H1 (cell line): ENCODE measurements around the gene TBC1D22A. TPM values are rescaled to one million over a fixed set of nuclear protein-coding genes. Genes with fewer than 3 reads are reported as not detected.

Source experiments
- CTCF ChIA-PET: fragments of 300-600 bp; sonication (Branson Sonifier 250); formaldehyde crosslinking; loops from one replicate; lab custom pipeline; 2021; ENCODE audit not compliant: partially characterized antibody; lab: Charles Lee
- POLR2A ChIA-PET: fragments of 300-600 bp; sonication (Branson Sonifier 250); formaldehyde crosslinking; loops from one replicate; lab custom pipeline; 2021; ENCODE audit warnings: inconsistent platforms; ENCODE audit not compliant: partially characterized antibody; lab: Charles Lee
- DNase-seq, 2 experiments: peaks; one replicate each; pipeline versions ENCODE4 v3.0.0 to v3.0.0-alpha.2; 2010 to 2022; ENCODE audit warnings: low spot score in 2 of 2, low read depth in 1 of 2, mixed read lengths in 1 of 2
- FAIRE-seq: peaks from 2 replicates; lab custom pipeline; 2011; peaks lifted over from hg19 to GRCh38; lab: Jason Lieb, UNC
- H2AFZ ChIP-seq: 2 replicates; pipeline ENCODE4 v1.8.1; 2012; ENCODE audit warnings: low read length, inconsistent platforms
- H2AK5ac ChIP-seq: 2 replicates; pipeline ENCODE4 v1.6.1; 2013; ENCODE audit warnings: low read depth, low read length
- H2BK120ac ChIP-seq: replicated peaks from 2 replicates; pipeline ENCODE3; 2013; ENCODE audit warnings: low read depth, low read length, inconsistent platforms
- H2BK12ac ChIP-seq: 2 replicates; pipeline ENCODE4 v1.6.1; 2013; ENCODE audit warnings: low read depth, low read length
- H2BK15ac ChIP-seq: 2 replicates; pipeline ENCODE4 v1.6.1; 2013; ENCODE audit warnings: low read length
- H2BK20ac ChIP-seq: 2 replicates; pipeline ENCODE4 v1.6.1; 2013; ENCODE audit warnings: low read length
- H2BK5ac ChIP-seq: 2 replicates; pipeline ENCODE4 v1.6.1; 2013; ENCODE audit warnings: low read depth, low read length
- H3K14ac ChIP-seq: 2 replicates; pipeline ENCODE4 v1.6.1; 2013; ENCODE audit warnings: inconsistent platforms; ENCODE audit not compliant: insufficient read length
- H3K18ac ChIP-seq: 2 replicates; pipeline ENCODE4 v1.6.1; 2013; ENCODE audit warnings: low read length; ENCODE audit errors: extremely low read depth
- H3K23ac ChIP-seq: 2 replicates; pipeline ENCODE4 v1.6.1; 2013; ENCODE audit warnings: inconsistent platforms; ENCODE audit not compliant: insufficient read length
- H3K23me2 ChIP-seq: 2 replicates; pipeline ENCODE4 v1.6.1; 2013; ENCODE audit warnings: low read depth, low read length
- H3K27ac ChIP-seq: 2 replicates; pipeline ENCODE4 v1.6.1; 2011; ENCODE audit warnings: low read depth, low read length, inconsistent platforms
- H3K27me3 ChIP-seq, 4 experiments: replicated peaks in 1 of 4; 1 replicate in 1 of 4; 2 replicates in 3 of 4; pipeline versions ENCODE4 v1.6.1 to v1.8.1; 2011 to 2013; ENCODE audit warnings: low read length in 3 of 4, mild to moderate bottlenecking in 3 of 4, inconsistent platforms in 2 of 4, mixed read lengths in 2 of 4, moderate library complexity in 1 of 4; ENCODE audit not compliant: control insufficient read depth in 3 of 4, insufficient read depth in 3 of 4; ENCODE audit errors: extremely low read depth in 1 of 4
- H3K36me3 ChIP-seq, 4 experiments: 2 replicates each; pipeline versions ENCODE4 v1.6.1 to v1.8.1; 2011 to 2013; ENCODE audit warnings: mild to moderate bottlenecking in 4 of 4, low read length in 3 of 4, moderate library complexity in 2 of 4, control low read depth in 1 of 4, inconsistent platforms in 1 of 4; ENCODE audit not compliant: insufficient read depth in 4 of 4, control insufficient read depth in 2 of 4
- H3K4ac ChIP-seq: replicated peaks from 2 replicates; pipeline ENCODE3; 2013; ENCODE audit warnings: low read length, low read depth, mixed read lengths, inconsistent platforms; ENCODE audit not compliant: insufficient read length
- H3K4me1 ChIP-seq, 4 experiments: replicated peaks in 1 of 4; 1 replicate in 1 of 4; 2 replicates in 3 of 4; pipeline versions ENCODE4 v1.6.1 to v1.8.1; 2011 to 2013; ENCODE audit warnings: low read length in 3 of 4, inconsistent platforms in 2 of 4, mixed read lengths in 1 of 4; ENCODE audit not compliant: insufficient read depth in 4 of 4, control insufficient read depth in 3 of 4
- H3K4me2 ChIP-seq, 2 experiments: 2 replicates each; pipeline versions ENCODE4 v1.6.1 to v1.8.1; 2011 to 2013; ENCODE audit warnings: low read depth in 2 of 2, low read length in 2 of 2, control low read depth in 1 of 2, inconsistent platforms in 1 of 2, mild to moderate bottlenecking in 1 of 2; ENCODE audit not compliant: insufficient read depth in 1 of 2
- H3K4me3 ChIP-seq, 4 experiments: fragments of 200-600, 300-600 bp in 1 of 4; sonication (generic), shearing (Covaris generic), sonication (Bioruptor Twin) in 1 of 4; 2 replicates each; pipeline versions ENCODE4 v1.5.1 to v1.8.1; 2011 to 2016; ENCODE audit warnings: low read length in 4 of 4, low read depth in 3 of 4, control low read depth in 2 of 4, inconsistent platforms in 2 of 4, mild to moderate bottlenecking in 2 of 4, mixed read lengths in 1 of 4, moderate library complexity in 1 of 4; ENCODE audit not compliant: insufficient read depth in 2 of 4; ENCODE audit errors: extremely low read depth in 1 of 4
- H3K56ac ChIP-seq: replicated peaks from 2 replicates; pipeline ENCODE3; 2013; ENCODE audit warnings: low read depth, mild to moderate bottlenecking, mixed read lengths, low read length, inconsistent platforms; ENCODE audit not compliant: insufficient read length
- H3K79me1 ChIP-seq: 2 replicates; pipeline ENCODE4 v1.6.1; 2013; ENCODE audit warnings: low read depth, low read length, control low read depth
- H3K79me2 ChIP-seq, 2 experiments: 2 replicates each; pipeline versions ENCODE4 v1.6.1 to v1.8.1; 2012 to 2013; ENCODE audit warnings: low read length in 2 of 2, mild to moderate bottlenecking in 2 of 2, inconsistent platforms in 1 of 2; ENCODE audit not compliant: insufficient read depth in 2 of 2, control insufficient read depth in 1 of 2
- H3K9ac ChIP-seq, 4 experiments: replicated peaks in 1 of 4; 1 replicate in 1 of 4; 2 replicates in 3 of 4; pipeline versions ENCODE4 v1.6.1 to v1.8.1; 2011 to 2013; ENCODE audit warnings: low read depth in 3 of 4, low read length in 3 of 4, control low read depth in 2 of 4, mild to moderate bottlenecking in 2 of 4, moderate library complexity in 2 of 4, inconsistent platforms in 1 of 4; ENCODE audit errors: extremely low read depth in 1 of 4
- H3K9me3 ChIP-seq, 2 experiments: 2 replicates each; pipeline versions ENCODE4 v1.6.1 to v1.8.1; 2012 to 2013; ENCODE audit warnings: mild to moderate bottlenecking in 2 of 2, moderate library complexity in 2 of 2, control low read depth in 1 of 2, inconsistent platforms in 1 of 2, low read depth in 1 of 2, low read length in 1 of 2, mixed read lengths in 1 of 2; ENCODE audit not compliant: insufficient read depth in 2 of 2
- H4K20me1 ChIP-seq, 2 experiments: replicated peaks in 1 of 2; 2 replicates each; pipeline versions ENCODE3 to v1.8.1; 2011 to 2013; ENCODE audit warnings: inconsistent platforms in 2 of 2, low read length in 2 of 2, mild to moderate bottlenecking in 1 of 2; ENCODE audit not compliant: insufficient read depth in 2 of 2, control insufficient read depth in 1 of 2
- H4K5ac ChIP-seq: 2 replicates; pipeline ENCODE4 v1.6.1; 2013; ENCODE audit warnings: low read length, low read depth, mixed read lengths, inconsistent platforms; ENCODE audit not compliant: insufficient read length
- H4K8ac ChIP-seq: 2 replicates; pipeline ENCODE4 v1.8.0; 2013; ENCODE audit warnings: mild to moderate bottlenecking, moderate library complexity, low read length, inconsistent platforms; ENCODE audit not compliant: insufficient read depth; ENCODE audit errors: extremely low read depth
- H4K91ac ChIP-seq: replicated peaks from 2 replicates; pipeline ENCODE3; 2013; ENCODE audit warnings: low read length, mixed read lengths, inconsistent platforms; ENCODE audit not compliant: insufficient read length
- BACH1 ChIP-seq: IDR thresholded peaks from 2 replicates; pipeline ENCODE4 v1.6.1; 2012; ENCODE audit warnings: low read length, improper control_type of control experiment
- CHD1 ChIP-seq: IDR thresholded peaks from 2 replicates; pipeline ENCODE4 v1.6.1; 2012; ENCODE audit warnings: low read depth, low read length, improper control_type of control experiment
- GTF2F1 ChIP-seq: IDR thresholded peaks from 2 replicates; pipeline ENCODE4 v1.6.1; 2012; ENCODE audit warnings: low read depth, low read length, improper control_type of control experiment, borderline replicate concordance
- RAD21 ChIP-seq, 2 experiments: IDR thresholded peaks in 1 of 2; conservative IDR thresholded peaks in 1 of 2; 2 replicates each; pipeline ENCODE4 v1.6.1; 2011; ENCODE audit warnings: low read depth in 2 of 2, low read length in 2 of 2, improper control_type of control experiment in 1 of 2, inconsistent platforms in 1 of 2, mild to moderate bottlenecking in 1 of 2, moderate library complexity in 1 of 2
- SP1 ChIP-seq: IDR thresholded peaks from 2 replicates; pipeline ENCODE4 v1.6.1; 2011; ENCODE audit warnings: low read depth, low read length
- TAF1 ChIP-seq: IDR thresholded peaks from 2 replicates; pipeline ENCODE4 v1.6.1; 2011; ENCODE audit warnings: mild to moderate bottlenecking, low read depth, low read length
- TEAD4 ChIP-seq: IDR thresholded peaks from 2 replicates; pipeline ENCODE4 v1.6.1; 2012; ENCODE audit warnings: low read depth, low read length, inconsistent platforms, mixed read lengths
- WGBS, 2 experiments: shearing (Covaris generic) in 1 of 2; methylation state at CpG; one replicate each; pipeline versions ENCODE4 v1.1.6 to v1.1.7; 2013 to 2015; ENCODE audit warnings: low lambda C conversion rate in 2 of 2, mixed read lengths in 2 of 2, inconsistent platforms in 1 of 2, low coverage in 1 of 2, missing lambda C conversion rate in 1 of 2; ENCODE audit not compliant: insufficient replicate concordance in 2 of 2, insufficient coverage in 1 of 2, insufficient read length in 1 of 2; ENCODE audit errors: extremely low coverage in 1 of 2, missing lambda C conversion rate in 1 of 2; 5-methylcytosine and 5-hydroxymethylcytosine counted together
- polyA plus RNA-seq, 7 experiments: library from polyadenylated mRNA; depleted of rRNA in 3 of 7; stranded (reverse) in 5 of 7; unstranded in 2 of 7; fragments of >200 nt in 5 of 7; fragments of 200-250 nt in 2 of 7; gene quantifications; 1 replicate in 5 of 7; 2 replicates in 1 of 7; 4 replicates in 1 of 7; pipeline versions ENCODE4 v1.2.1 to v1.2.3, GENCODE V29; 2011 to 2013; ENCODE audit warnings: missing spikeins in 2 of 7, mixed read lengths in 2 of 7
- total RNA-seq: library from RNA; stranded (reverse); fragmentation: NEBNext Ultra II Directional; extraction: Animal tissue kit (Norgen Biotek cat#: 25700); gene quantifications from 2 replicates; pipeline ENCODE4 v1.2.1, GENCODE V29; 2021
- TF ChIP-seq, protein P1 (sequence below): IDR thresholded peaks from 2 replicates; pipeline ENCODE4 v1.6.1; 2012; ENCODE audit warnings: inconsistent platforms

TBC1D22A gene
- total and polyA plus RNA-seq, 2 of the 8 experiments (the other 6 are each of a cell fraction or from before 2014, with no cell fraction given): 11.9 to 18.4 TPM

- Histone ChIP-seq H3K23me2 (no peaks in the 10 kb centered on the region), H4K5ac (no peak overlapping the region), H3K23ac (no peak overlapping the region), H3K14ac (no peak overlapping the region), H3K27me3 (no peaks in the 10 kb centered on the region), H3K4me2 (no peak overlapping the region), H2BK120ac (no peak overlapping the region), H3K56ac (no peak overlapping the region), H2AFZ (no peak overlapping the region), H2BK20ac (no peak overlapping the region), H4K20me1 (peaks cover 0 to 3% of the 10 kb centered on the region in 2 experiments), H2BK12ac (no peak overlapping the region), H2BK5ac (no peak overlapping the region), H3K36me3 (peaks cover 0 to 4% (median 2%) of the 10 kb centered on the region in 4 experiments; a peak in 3 of 8 replicates), H3K4me1 (no peaks in the 10 kb centered on the region), H3K4ac (no peak overlapping the region), H3K9me3 (no peaks in the 10 kb centered on the region; a peak in 1 of 4 replicates), H4K8ac (0 out of 2 replicates have a peak overlapping the region, but pooled peaks have one; percentile 69), H2AK5ac (no peak overlapping the region), H3K4me3 (no peak overlapping the region), H3K18ac (no peak overlapping the region), H3K79me1 (peaks cover 2% of the 10 kb centered on the region; the same call in 1 of the 2 replicates), H3K9ac (no peak overlapping the region), H4K91ac (no peak overlapping the region), H3K27ac (no peak overlapping the region), H2BK15ac (no peak overlapping the region), H3K79me2 (no peaks in the 10 kb centered on the region)
- 90% methylated on average over 23 of the region's 23 CpGs; no CpG with 5 or more reads in 1 of the 2 experiments for WGBS, 2 experiments
- POLR2A ChIA-PET: no interaction called here
- CTCF ChIA-PET: interaction anchor here (1.8 kb wide), 1 partner anchor 7 kb away, joined by 7 read pairs; no protein-coding TSS in a partner anchor
- no peak for FAIRE-seq
- peak in 1 of 2 experiments; percentile 30 for DNase-seq
- TF ChIP-seq SP1 (no peak), TAF1 (no peak), CHD1 (no peak), RAD21 (IDR thresholded peaks at IDR 0.05 in 1 of 2, conservative IDR thresholded peaks at IDR 0.05 in 1 of 2; ENCODE audit: low read depth in 2 of 2, low read length in 2 of 2) (no peak), TEAD4 (no peak), BACH1 (no peak), GTF2F1 (no peak)
- TF ChIP-seq, protein P1, sequence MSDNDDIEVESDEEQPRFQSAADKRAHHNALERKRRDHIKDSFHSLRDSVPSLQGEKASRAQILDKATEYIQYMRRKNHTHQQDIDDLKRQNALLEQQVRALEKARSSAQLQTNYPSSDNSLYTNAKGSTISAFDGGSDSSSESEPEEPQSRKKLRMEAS: no peak
Observed at GRCh38 chr22:46916886-46917770, 154.7 kb downstream of the TBC1D22A start.
